ENCODE data around the gene TRABD. TPM values are rescaled to one million over a fixed set of nuclear protein-coding genes. Genes with fewer than 3 reads are reported as not detected.

Gene TRABD
- total and polyA plus RNA-seq, 11 donors: 14.3 to 32.9 (median 18.0) TPM

- H3K36me3 ChIP-seq: no peaks in the 10 kb centered on the region
- no peaks in the 10 kb centered on the region for H3K9me3 ChIP-seq
- intact Hi-C loops (cut with DNase I): loop anchor here in 9 of 10 donors (1.0 to 10.0 kb wide), 7 partner anchors 58 to 224 kb away; partner anchors contain the start of gene PPP6R2 (in 1 of the 9)
- ATAC-seq: peak; percentile 19 to 83 (median 78)
- H3K27ac ChIP-seq: no peak overlapping the region
- H3K27me3 ChIP-seq: peaks cover 0 to 12% (median 0%) of the 10 kb centered on the region in 9 donors
- TF ChIP-seq POLR2A (IDR thresholded peaks at IDR 0.05): no peak
- TF ChIP-seq CTCF (IDR thresholded peaks at IDR 0.05): peak; percentile 53 to 88 (median 66)
- WGBS, 4 donors: 35 to 48% (median 41%) methylated on average over 22 of the region's 22 CpGs
- DNase-seq: peak in 4 of 5 donors; percentile 32 to 77 (median 54)
- no peaks in the 10 kb centered on the region for H3K4me1 ChIP-seq
- no peak overlapping the region for H3K4me3 ChIP-seq
Observed at GRCh38 chr22:50148991-50149721, 36.6 kb upstream of the TRABD start.

DNA sequence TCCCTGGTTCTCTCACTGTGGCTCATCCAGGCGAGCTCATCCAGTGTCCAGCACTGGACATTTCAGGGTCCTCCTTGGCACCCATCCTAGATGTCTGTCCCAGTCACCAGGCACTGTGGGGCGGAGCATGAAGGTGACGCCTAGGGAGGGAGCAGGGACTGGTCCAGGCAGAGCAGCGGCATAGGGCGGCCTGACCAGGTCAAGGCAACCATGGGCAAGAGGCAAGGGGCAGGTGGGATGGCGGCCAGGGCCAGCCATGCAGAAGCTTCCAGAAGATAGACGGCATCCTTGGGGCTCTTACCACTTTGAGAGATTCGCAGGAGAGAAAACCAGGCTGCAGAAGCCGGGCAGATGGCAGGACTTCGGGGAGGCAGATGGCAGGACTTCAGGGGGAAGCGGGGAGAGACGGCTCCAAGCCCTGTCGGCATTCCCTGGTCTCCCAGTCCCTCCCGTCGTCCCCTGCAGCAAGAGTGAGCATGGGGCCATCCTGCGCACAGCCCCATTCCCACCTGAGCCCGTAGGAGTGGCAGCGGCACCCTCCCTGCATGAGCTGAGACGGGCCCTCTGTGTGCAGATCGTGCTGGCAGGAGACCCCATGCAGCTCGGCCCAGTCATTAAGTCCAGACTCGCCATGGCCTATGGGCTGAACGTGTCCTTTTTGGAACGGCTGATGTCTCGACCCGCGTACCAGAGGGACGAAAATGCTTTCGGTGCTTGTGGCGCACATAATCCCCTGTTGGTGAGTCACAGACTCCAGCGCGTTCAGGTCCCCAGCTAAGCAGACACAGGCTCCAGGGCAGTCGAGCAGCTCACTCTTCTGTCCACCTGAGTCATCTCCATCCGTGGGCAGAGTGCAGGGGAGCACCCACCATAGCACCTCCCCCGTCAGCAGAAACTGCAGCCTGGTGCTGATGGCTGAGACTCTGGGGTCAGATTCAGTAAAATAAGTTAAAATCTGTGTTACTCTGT, 35.3 kb upstream of the TRABD start:
- Histone ChIP-seq H3K27ac (no peak overlapping the region), H3K9me3 (no peaks in the 10 kb centered on the region), H3K27me3 (peaks cover 0 to 7% (median 0%) of the 10 kb centered on the region in 9 donors), H3K4me1 (no peaks in the 10 kb centered on the region), H3K36me3 (no peaks in the 10 kb centered on the region), H3K4me3 (no peak overlapping the region)
- intact Hi-C loops (cut with DNase I): loop anchor here in 1 of 10 donors (10.0 kb wide), 1 partner anchor 194 kb away; the partner anchor contains the start of gene PPP6R2
- TF ChIP-seq POLR2A (IDR thresholded peaks at IDR 0.05): no peak
- no peak for TF ChIP-seq CTCF (IDR thresholded peaks at IDR 0.05)
- 85 to 92% (median 88%) methylated on average over 25 to 35 of the region's 35 CpGs for WGBS, 4 donors
- ATAC-seq (no peak), DNase-seq (no peak)

GRCh38 chr22:50151571-50152537, 33.9 kb upstream of the TRABD start:
- H3K9me3 ChIP-seq: no peaks in the 10 kb centered on the region
- no peak overlapping the region for H3K27ac ChIP-seq
- H3K4me3 ChIP-seq: no peak overlapping the region
- WGBS, 4 donors: 78 to 83% (median 81%) methylated on average over 29 to 33 of the region's 33 CpGs
- H3K4me1 ChIP-seq: no peaks in the 10 kb centered on the region
- no peak for DNase-seq
- H3K27me3 ChIP-seq: no peaks in the 10 kb centered on the region
- intact Hi-C loops (cut with DNase I): loop anchor here in 1 of 10 donors (10.0 kb wide), 1 partner anchor 193 kb away; the partner anchor contains the start of gene PPP6R2
- TF ChIP-seq POLR2A (IDR thresholded peaks at IDR 0.05) (no peak), CTCF (IDR thresholded peaks at IDR 0.05) (no peak)
- H3K36me3 ChIP-seq: no peaks in the 10 kb centered on the region
- no peak for ATAC-seq

All from heart left ventricle (tissue), 16 donors.